Heart left ventricle (tissue), 16 donors: ENCODE measurements around the gene PPHLN1. TPM values are rescaled to one million over a fixed set of nuclear protein-coding genes. Genes with fewer than 3 reads are reported as not detected.

ENCODE experiments used
- ATAC-seq, 4 donors: fragments of 200-7000 bp; cut with Tn5 transposase; one replicate each; pipeline ENCODE4 v1.9.1; 2020 to 2022; ENCODE audit warnings: moderate library complexity in 4 of 4, mild to moderate bottlenecking in 3 of 4, moderate number of reproducible peaks in 1 of 4
- DNase-seq, 5 donors: peaks; one replicate each; pipeline ENCODE4 v3.0.0-alpha.2; 2020
- H3K27ac ChIP-seq, 12 donors: fragments of 200-600 bp; sonication (generic) in 4 of 12; one replicate each; pipeline versions ENCODE4 v1.5.0 to v1.8.0; 2016 to 2022; ENCODE audit warnings: mild to moderate bottlenecking in 2 of 12
- H3K27me3 ChIP-seq, 9 donors: fragments of 200-600 bp; sonication (generic) in 2 of 9; one replicate each; pipeline versions ENCODE4 v1.5.1 to v1.8.0; 2016 to 2022; ENCODE audit warnings: mild to moderate bottlenecking in 3 of 9
- H3K36me3 ChIP-seq, 9 donors: fragments of 200-600 bp; sonication (generic) in 2 of 9; one replicate each; pipeline versions ENCODE4 v1.5.0 to v1.8.0; 2018 to 2022; ENCODE audit warnings: mild to moderate bottlenecking in 2 of 9
- H3K4me1 ChIP-seq, 12 donors: fragments of 200-600 bp; sonication (generic) in 4 of 12; one replicate each; pipeline versions ENCODE4 v1.5.0 to v1.8.0; 2016 to 2022; ENCODE audit warnings: mild to moderate bottlenecking in 3 of 12
- H3K4me3 ChIP-seq, 12 donors: fragments of 200-600 bp; sonication (generic) in 4 of 12; one replicate each; pipeline versions ENCODE4 v1.5.0 to v1.8.0; 2017 to 2022; ENCODE audit warnings: mild to moderate bottlenecking in 9 of 12, moderate library complexity in 4 of 12
- H3K9me3 ChIP-seq, 12 donors: fragments of 200-600 bp; sonication (generic) in 4 of 12; one replicate each; pipeline versions ENCODE4 v1.5.0 to v1.8.0; 2016 to 2022; ENCODE audit warnings: mild to moderate bottlenecking in 1 of 12
- POLR2A ChIP-seq, 2 donors: fragments of 450-650 bp; IDR thresholded peaks; one replicate each; pipeline ENCODE4 v1.6.1; 2017; ENCODE audit warnings: antibody characterized with exemption in 2 of 2, mild to moderate bottlenecking in 2 of 2, moderate library complexity in 2 of 2
- WGBS, 4 donors: extraction: QIAGEN DNeasy Blood & Tissue Kit in 2 of 4; methylation state at CpG; one replicate each; pipeline versions ENCODE4 v1.1.5 to v1.1.7; 2013 to 2018; 5-methylcytosine and 5-hydroxymethylcytosine counted together
- intact Hi-C, 10 donors: fragments of 100-400 bp; cut with DNase I; formaldehyde crosslinking; loops; one replicate each; pipeline versions ENCODE4 v1.11.1 to v1.14.2; 2022
- polyA plus RNA-seq, 2 donors: library from polyadenylated mRNA; stranded (reverse); fragments of 200-250 nt; gene quantifications; one replicate each; pipeline ENCODE4 v1.2.3, GENCODE V29; 2013
- total RNA-seq, 9 donors: library from RNA; depleted of rRNA in 2 of 9; stranded (reverse); fragments of >200 nt in 2 of 9; fragmentation: NEBNext Ultra II Directional in 3 of 9; extraction: Animal tissue kit (Norgen Biotek cat#: 25700) in 3 of 9; gene quantifications; one replicate each; pipeline versions ENCODE4 v1.1.0 to v1.2.4, GENCODE V29; 2016 to 2023
- TF ChIP-seq, protein P1 (sequence below), 12 donors: fragments of 200-600 bp; sonication (generic) in 4 of 12; IDR thresholded peaks; one replicate each; pipeline versions ENCODE4 v1.5.0 to v1.8.0; 2018 to 2022; ENCODE audit warnings: antibody characterized with exemption in 12 of 12, mild to moderate bottlenecking in 5 of 12
- donor health status: ischemic (EF 13 %, LVEDD 7.1; RV severe dilation, severe dysfunction).
- donor health status: healthy with polysubstance abuse.
- donor health status: DM: no; HTN: yes; CAD: no.
- donor health status: DM: no; HTN: no; CAD: no.
- donor health status: ischemic (EF 25% LVEDD 6.9; RV normal size, moderate dysfunction).
- donor health status: ischemic (EF 25% LVEDD 5.7; RV mildly dilated, moderate dysfunction).
- donor health status: healthy.
- donor health status: DM: yes; HTN: yes; CAD: no.
- donor health status: ischemic (EF 35%, LVEDD 5.7; RV mildly dilated, moderate dysfunction).
- donor health status: nonischemic (EF 11% LVEDD 7.7; RV severe dilation, severe dysfunction).
- donor health status: DM: yes; HTN: yes; CAD: no.
- donor health status: PGD.
- donor health status: ischemic (EF 29% LVEDD 5.4; RV normal size, mild dysfunction).
- donor health status: nonischemic (EF 23%, LVEDD 6.1; RV moderate dilation, normal function).

PPHLN1 gene
- total and polyA plus RNA-seq, 11 donors: 21.4 to 41.1 (median 35.6) TPM

DNA sequence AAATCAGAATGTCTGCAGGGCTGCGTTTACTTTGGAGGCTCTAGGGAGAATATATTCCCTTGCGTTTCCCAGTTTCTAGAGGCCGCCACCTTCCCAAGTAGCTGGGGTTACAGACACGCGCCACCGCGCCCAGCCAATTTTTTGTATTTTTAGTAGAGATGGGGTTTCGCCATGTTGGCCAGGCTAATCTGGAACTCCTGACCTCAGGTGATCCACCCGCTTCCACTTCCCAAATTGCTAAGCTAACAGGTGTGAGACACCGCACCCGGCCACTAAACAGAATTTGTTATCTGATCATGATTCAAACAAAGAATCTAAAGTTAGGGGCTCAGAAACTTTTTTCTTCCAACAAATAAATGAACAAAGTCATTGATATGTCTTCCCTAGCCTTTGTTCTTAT lies 114.6 kb downstream of the PPHLN1 start:
- H3K27ac ChIP-seq: no peak overlapping the region
- no peak overlapping the region for H3K4me3 ChIP-seq
- H3K9me3 ChIP-seq: peaks cover 0 to 18% (median 0%) of the 10 kb centered on the region in 12 donors
- no peak for DNase-seq
- H3K4me1 ChIP-seq: no peaks in the 10 kb centered on the region
- intact Hi-C loops: no loop called here
- no peaks in the 10 kb centered on the region for H3K27me3 ChIP-seq
- TF ChIP-seq, protein P1, sequence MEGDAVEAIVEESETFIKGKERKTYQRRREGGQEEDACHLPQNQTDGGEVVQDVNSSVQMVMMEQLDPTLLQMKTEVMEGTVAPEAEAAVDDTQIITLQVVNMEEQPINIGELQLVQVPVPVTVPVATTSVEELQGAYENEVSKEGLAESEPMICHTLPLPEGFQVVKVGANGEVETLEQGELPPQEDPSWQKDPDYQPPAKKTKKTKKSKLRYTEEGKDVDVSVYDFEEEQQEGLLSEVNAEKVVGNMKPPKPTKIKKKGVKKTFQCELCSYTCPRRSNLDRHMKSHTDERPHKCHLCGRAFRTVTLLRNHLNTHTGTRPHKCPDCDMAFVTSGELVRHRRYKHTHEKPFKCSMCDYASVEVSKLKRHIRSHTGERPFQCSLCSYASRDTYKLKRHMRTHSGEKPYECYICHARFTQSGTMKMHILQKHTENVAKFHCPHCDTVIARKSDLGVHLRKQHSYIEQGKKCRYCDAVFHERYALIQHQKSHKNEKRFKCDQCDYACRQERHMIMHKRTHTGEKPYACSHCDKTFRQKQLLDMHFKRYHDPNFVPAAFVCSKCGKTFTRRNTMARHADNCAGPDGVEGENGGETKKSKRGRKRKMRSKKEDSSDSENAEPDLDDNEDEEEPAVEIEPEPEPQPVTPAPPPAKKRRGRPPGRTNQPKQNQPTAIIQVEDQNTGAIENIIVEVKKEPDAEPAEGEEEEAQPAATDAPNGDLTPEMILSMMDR (IDR thresholded peaks at IDR 0.05): no peak
- TF ChIP-seq POLR2A (IDR thresholded peaks at IDR 0.05): no peak
- ATAC-seq: no peak
- peaks cover 0 to 43% (median 22%) of the 10 kb centered on the region in 9 donors for H3K36me3 ChIP-seq
- 96 to 99% (median 97%) methylated on average over 11 of the region's 11 CpGs for WGBS, 4 donors

DNA sequence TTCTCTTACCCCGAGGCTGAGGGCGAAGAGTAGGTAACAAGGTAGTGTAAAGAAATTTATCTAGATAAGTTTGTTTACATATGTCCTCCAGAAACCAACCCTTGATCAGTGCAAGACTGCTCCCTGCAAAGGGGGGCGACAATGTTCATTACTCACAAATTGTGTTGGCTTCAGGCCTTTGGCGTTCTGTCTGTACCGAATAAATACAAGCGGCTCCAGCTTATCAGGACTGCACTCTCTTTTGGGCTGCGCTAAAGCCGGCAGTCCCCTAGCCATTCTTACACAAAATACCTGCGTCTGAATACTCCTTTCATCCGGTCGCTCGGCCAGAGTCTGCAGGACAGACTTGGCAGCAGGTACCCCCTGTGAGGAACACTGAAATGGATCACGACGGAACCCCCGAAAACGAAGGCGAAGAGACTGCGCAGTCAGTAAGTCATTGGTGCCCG lies 116.4 kb downstream of the PPHLN1 start:
- no peak for DNase-seq
- 91 to 92% (median 91%) methylated on average over 19 of the region's 19 CpGs for WGBS, 4 donors
- Histone ChIP-seq H3K27me3 (no peaks in the 10 kb centered on the region), H3K4me1 (peaks cover 0 to 8% (median 0%) of the 10 kb centered on the region in 12 donors), H3K36me3 (peaks cover 0 to 59% (median 28%) of the 10 kb centered on the region in 9 donors), H3K4me3 (no peak overlapping the region), H3K9me3 (peaks cover 0 to 18% (median 0%) of the 10 kb centered on the region in 12 donors), H3K27ac (no peak overlapping the region)
- intact Hi-C loops: no loop called here
- TF ChIP-seq POLR2A (IDR thresholded peaks at IDR 0.05): no peak
- TF ChIP-seq, protein P1 (IDR thresholded peaks at IDR 0.05): no peak
- no peak for ATAC-seq

DNA sequence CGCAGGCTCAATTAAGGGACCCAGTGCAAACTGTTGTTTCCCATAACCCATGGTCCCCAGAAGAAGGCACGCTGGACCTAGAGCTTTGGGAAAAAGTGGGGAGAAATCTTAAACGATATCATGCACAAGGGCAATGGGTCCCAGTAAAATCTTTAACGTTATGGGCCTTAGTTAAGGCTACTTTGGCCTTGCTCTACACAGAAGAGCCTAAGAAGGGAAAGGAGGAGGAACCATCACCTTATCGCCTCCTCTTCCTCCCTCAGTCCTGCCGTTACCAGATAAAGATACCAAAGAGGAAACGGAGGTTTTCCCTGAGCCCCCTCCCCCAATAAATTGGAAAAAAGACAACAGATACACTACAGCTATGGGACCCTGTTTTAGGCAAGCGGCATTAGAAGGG lies 116.9 kb downstream of the PPHLN1 start:
- WGBS, 4 donors: 84 to 91% (median 87%) methylated on average over 8 of the region's 8 CpGs
- DNase-seq (no peak), ATAC-seq (no peak)
- TF ChIP-seq POLR2A (IDR thresholded peaks at IDR 0.05): no peak
- TF ChIP-seq, protein P1 (IDR thresholded peaks at IDR 0.05): no peak
- no peak overlapping the region for H3K27ac ChIP-seq
- H3K4me1 ChIP-seq: peaks cover 0 to 11% (median 0%) of the 10 kb centered on the region in 12 donors
- H3K9me3 ChIP-seq: peaks cover 0 to 18% (median 0%) of the 10 kb centered on the region in 12 donors
- intact Hi-C loops: no loop called here
- H3K36me3 ChIP-seq: peaks cover 0 to 62% (median 28%) of the 10 kb centered on the region in 9 donors
- no peaks in the 10 kb centered on the region for H3K27me3 ChIP-seq
- no peak overlapping the region for H3K4me3 ChIP-seq

DNA sequence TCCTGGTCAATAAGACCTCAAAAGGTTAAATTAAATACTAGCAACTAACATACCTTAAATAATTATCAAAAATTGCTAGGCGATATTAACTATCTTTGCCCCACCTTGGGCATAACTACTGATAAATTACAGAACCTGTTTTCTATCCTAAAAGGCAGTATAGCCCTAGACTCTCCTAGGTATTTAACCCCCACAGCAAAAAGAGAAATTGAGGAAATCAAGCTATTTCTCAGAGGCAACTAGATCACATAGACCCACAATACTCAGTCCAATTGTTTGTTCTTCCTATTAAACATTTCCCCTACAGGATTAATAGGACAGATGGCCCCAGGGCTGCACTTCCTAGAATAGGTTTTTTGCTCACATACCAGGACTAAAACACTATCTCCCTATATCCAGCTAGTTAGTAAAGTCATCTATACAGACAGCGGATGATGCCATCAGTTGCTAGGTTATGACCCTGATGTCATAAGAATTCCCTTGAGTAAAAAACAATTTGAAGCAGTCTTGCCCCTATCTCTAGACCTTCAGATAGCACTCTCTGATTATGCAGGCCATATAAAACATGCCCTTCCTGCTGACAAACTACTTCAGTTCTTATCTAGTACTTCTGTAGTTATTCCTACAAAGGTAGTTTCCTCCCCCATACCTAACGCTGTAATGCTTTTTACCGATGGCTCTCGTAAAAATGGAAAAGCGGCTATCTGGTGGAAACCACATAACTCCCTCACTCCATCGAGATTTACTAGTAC lies 118.4 kb downstream of the PPHLN1 start:
- Histone ChIP-seq H3K27me3 (no peaks in the 10 kb centered on the region), H3K9me3 (peaks cover 0 to 18% (median 0%) of the 10 kb centered on the region in 12 donors), H3K4me1 (peaks cover 0 to 11% (median 0%) of the 10 kb centered on the region in 12 donors), H3K27ac (no peak overlapping the region), H3K4me3 (no peak overlapping the region), H3K36me3 (peaks cover 0 to 55% (median 37%) of the 10 kb centered on the region in 9 donors)
- WGBS, 4 donors: 88 to 97% (median 94%) methylated on average over 7 of the region's 7 CpGs
- ATAC-seq (no peak), DNase-seq (no peak)
- intact Hi-C loops: no loop called here
- TF ChIP-seq POLR2A (IDR thresholded peaks at IDR 0.05): no peak
- TF ChIP-seq, protein P1 (IDR thresholded peaks at IDR 0.05): no peak
